Measurements from ENCODE around the gene ACSL1. TPM values are rescaled to one million over a fixed set of nuclear protein-coding genes. Genes with fewer than 3 reads are reported as not detected.

ACSL1 gene
- total RNA-seq, 1 experiment from 2014 or later, result 12.5 TPM

DNA sequence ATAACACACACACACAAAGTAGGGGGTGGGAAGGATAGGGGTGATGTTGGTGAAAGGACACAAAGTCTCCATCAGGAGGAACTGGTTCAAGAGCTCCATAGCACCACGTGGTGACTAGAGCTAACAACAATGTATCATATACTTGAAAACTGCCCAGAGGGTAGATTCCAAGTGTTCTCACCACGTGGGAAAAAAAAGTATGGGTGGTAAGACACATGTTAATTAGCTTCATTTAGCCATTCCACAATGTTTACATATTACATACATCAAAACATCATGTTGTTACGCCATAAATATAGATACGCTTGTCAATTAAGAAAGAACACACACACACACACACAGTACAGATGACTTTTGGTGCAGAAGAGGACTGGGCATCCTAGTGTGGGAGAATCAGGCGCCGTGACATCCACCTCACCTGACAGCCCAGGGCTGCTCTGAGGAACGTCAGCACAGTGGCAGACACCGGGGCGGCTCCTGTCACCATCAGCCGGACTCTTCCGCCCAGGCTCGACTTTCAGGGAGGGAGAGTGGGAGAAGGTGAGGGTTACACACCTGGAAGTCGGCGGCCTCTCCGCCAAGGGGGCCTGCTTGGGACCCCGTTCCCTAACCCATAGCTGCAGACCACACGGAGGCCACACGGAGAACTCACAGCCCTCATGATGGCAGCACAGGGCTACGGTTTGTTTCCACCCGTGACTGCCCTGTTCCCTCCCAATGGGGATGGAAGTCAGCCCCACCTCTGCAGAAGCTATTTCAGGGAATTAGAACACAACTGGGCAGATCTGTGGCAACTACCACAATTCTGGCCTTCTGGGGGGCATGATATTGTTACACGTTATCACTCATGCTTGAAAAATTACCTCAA is 60.1 kb downstream of the ACSL1 start:
- Histone ChIP-seq H3K27ac (ENCODE audit: low read depth, low read length) (no peak overlapping the region), H3K9ac (ENCODE audit: low read length) (no peak overlapping the region), H3K27me3 (ENCODE audit: insufficient read depth, low read length) (no peaks in the 10 kb centered on the region), H3K4me1 (ENCODE audit: control insufficient read depth in 1 of 2, insufficient read depth in 2 of 2, low read length in 2 of 2) (no peaks in the 10 kb centered on the region), H3K9me2 (ENCODE audit: insufficient read depth) (no peaks in the 10 kb centered on the region), H3K4me3 (replicated peaks in 1 of 2; ENCODE audit: low read depth in 1 of 2, low read length in 2 of 2) (no peak overlapping the region), H4K20me1 (ENCODE audit: insufficient read depth) (no peaks in the 10 kb centered on the region), H3K4me2 (ENCODE audit: low read length) (no peak overlapping the region), H2AFZ (ENCODE audit: low read depth, low read length, poor library complexity, severe bottlenecking) (no peak overlapping the region), H3K36me3 (ENCODE audit: control insufficient read depth in 1 of 2, insufficient read depth in 2 of 2, low read length in 2 of 2) (no peaks in the 10 kb centered on the region), H3K79me2 (ENCODE audit: insufficient read depth, low read length) (no peaks in the 10 kb centered on the region), H3K9me3 (ENCODE audit: control insufficient read depth in 1 of 2, insufficient read depth in 1 of 2, low read depth in 1 of 2, low read length in 2 of 2) (no peaks in the 10 kb centered on the region)
- no peak for TF ChIP-seq YY1 (IDR thresholded peaks at IDR 0.05; ENCODE audit: extremely low read depth, insufficient replicate concordance, low read depth, low read length)
- TF ChIP-seq RAD21 (IDR thresholded peaks at IDR 0.05; ENCODE audit: low read depth), result peak; percentile 40; the same call in 1 of the 2 replicates
- TF ChIP-seq SRF (IDR thresholded peaks at IDR 0.05; ENCODE audit: low read depth), result no peak
- RAD21 ChIA-PET (ENCODE audit: low non-redundant PET in 1 of 2, low total read pairs in 2 of 2, uncharacterized antibody in 2 of 2, unreplicated experiment in 2 of 2), result interaction anchor here in 1 of 2 experiments (0.7 kb wide), 1 partner anchor 94 kb away, joined by 3 read pairs; no protein-coding TSS in a partner anchor
- no peak; the same call in 1 of the 2 replicates for ATAC-seq
- CTCF ChIA-PET, result no interaction called here
- intact Hi-C loops (cut with micrococcal nuclease), result no loop called here
- BruUV-seq (replicated peaks), result no TSS peak
- DNase-seq (ENCODE audit: low read depth, low spot score), result no peak
- POLR2A ChIA-PET, result no interaction called here

- intact Hi-C loops (cut with micrococcal nuclease), result no loop called here
Observed at GRCh38 chr4:184764601-184765000, 61.2 kb downstream of the ACSL1 start.

More at GRCh38 chr4:184764601-184765000, 61.2 kb downstream of the ACSL1 start:
- H3K9me2 ChIP-seq (ENCODE audit: insufficient read depth), result no peaks in the 10 kb centered on the region
- no peak for TF ChIP-seq ZFX (IDR thresholded peaks at IDR 0.05)
- no peak for TF ChIP-seq EGR1 (IDR thresholded peaks at IDR 0.05; ENCODE audit: low read depth)
- CTCF ChIA-PET, result no interaction called here
- RAD21 ChIA-PET (ENCODE audit: low non-redundant PET in 1 of 2, low total read pairs in 2 of 2, uncharacterized antibody in 2 of 2, unreplicated experiment in 2 of 2), result no interaction called here
- H3K9me3 ChIP-seq (ENCODE audit: control insufficient read depth in 1 of 2, insufficient read depth in 1 of 2, low read depth in 1 of 2, low read length in 2 of 2), result no peaks in the 10 kb centered on the region
- no peak overlapping the region for H3K4me3 ChIP-seq (replicated peaks in 1 of 2; ENCODE audit: low read depth in 1 of 2, low read length in 2 of 2)
- ATAC-seq (no peak), DNase-seq (ENCODE audit: low read depth, low spot score) (no peak)
- no peak overlapping the region for H3K4me2 ChIP-seq (ENCODE audit: low read length)
- no peaks in the 10 kb centered on the region for H3K36me3 ChIP-seq (ENCODE audit: control insufficient read depth in 1 of 2, insufficient read depth in 2 of 2, low read length in 2 of 2)
- H3K4me1 ChIP-seq (ENCODE audit: control insufficient read depth in 1 of 2, insufficient read depth in 2 of 2, low read length in 2 of 2), result no peaks in the 10 kb centered on the region
- H3K9ac ChIP-seq (ENCODE audit: low read length), result no peak overlapping the region
- H3K27me3 ChIP-seq (ENCODE audit: insufficient read depth, low read length), result no peaks in the 10 kb centered on the region
- POLR2A ChIA-PET, result no interaction called here
- no peak overlapping the region for H3K27ac ChIP-seq (ENCODE audit: low read depth, low read length)
- no TSS peak for BruUV-seq (replicated peaks)
- no peaks in the 10 kb centered on the region for H3K79me2 ChIP-seq (ENCODE audit: insufficient read depth, low read length)
- H4K20me1 ChIP-seq (ENCODE audit: insufficient read depth), result no peaks in the 10 kb centered on the region
- H2AFZ ChIP-seq (ENCODE audit: low read depth, low read length, poor library complexity, severe bottlenecking), result no peak overlapping the region
